Panc1 (cell line): Measurements from ENCODE around the gene SNRPD2. TPM values are rescaled to one million over a fixed set of nuclear protein-coding genes. Genes with fewer than 3 reads are reported as not detected.

Source experiments
- ATAC-seq: fragments of 200-7000 bp; cut with Tn5 transposase; 2 replicates; pipeline ENCODE4 v1.9.1; 2020; ENCODE audit warnings: mild to moderate bottlenecking, moderate library complexity
- BruUV-seq: library from RNA; stranded (reverse); fragments of 400-500 nt; replicated peaks from 2 replicates; lab custom pipeline; 2021; lab: Mats Ljungman, UMichigan
- CTCF ChIA-PET: fragments of 300-600 bp; sonication (Branson Sonifier 250); formaldehyde crosslinking; loops from one replicate; lab custom pipeline; 2022; ENCODE audit warnings: antibody characterized with exemption; lab: Charles Lee
- POLR2A ChIA-PET: fragments of 300-600 bp; sonication (Branson Sonifier 250); formaldehyde crosslinking; loops from one replicate; lab custom pipeline; 2022; ENCODE audit warnings: antibody characterized with exemption; lab: Charles Lee
- DNase-seq: peaks from one replicate; pipeline ENCODE4 v3.0.0-alpha.2; 2010; ENCODE audit warnings: low read depth, low spot score
- H3K27ac ChIP-seq: 2 replicates; pipeline ENCODE4 v1.5.1; 2011; ENCODE audit warnings: mild to moderate bottlenecking, low read length, inconsistent platforms
- H3K27me3 ChIP-seq: fragments of 200-500 bp; sonication (Bioruptor generic); 2 replicates; pipeline ENCODE4 v1.6.0; 2014; ENCODE audit warnings: low read length, inconsistent platforms; ENCODE audit not compliant: control insufficient read depth, insufficient read depth
- H3K36me3 ChIP-seq: fragments of 200-500 bp; sonication (Bioruptor generic); 2 replicates; pipeline ENCODE4 v1.5.1; 2014; ENCODE audit warnings: inconsistent platforms, mild to moderate bottlenecking, low read length, moderate library complexity; ENCODE audit not compliant: control insufficient read depth, insufficient read depth
- H3K4me1 ChIP-seq: 2 replicates; pipeline ENCODE4 v1.5.1; 2011; ENCODE audit warnings: inconsistent platforms, mild to moderate bottlenecking, low read length, moderate library complexity; ENCODE audit not compliant: control insufficient read depth, insufficient read depth
- H3K4me3 ChIP-seq, 2 experiments: 2 replicates each; pipeline ENCODE4 v1.5.1; 2011 to 2012; ENCODE audit warnings: low read depth in 2 of 2, low read length in 2 of 2, mild to moderate bottlenecking in 2 of 2, inconsistent platforms in 1 of 2, moderate library complexity in 1 of 2
- H3K9me3 ChIP-seq: fragments of 200-500 bp; sonication (Bioruptor generic); 2 replicates; pipeline ENCODE4 v1.5.1; 2014; ENCODE audit warnings: low read depth, mild to moderate bottlenecking, inconsistent platforms, low read length, moderate library complexity; ENCODE audit not compliant: control insufficient read depth, insufficient read depth
- POLR2AphosphoS5 ChIP-seq: IDR thresholded peaks from 2 replicates; pipeline ENCODE4 v1.6.1; 2012; ENCODE audit warnings: mild to moderate bottlenecking, low read depth, low read length, moderate library complexity
- SIN3A ChIP-seq: IDR thresholded peaks from 2 replicates; pipeline ENCODE4 v1.6.1; 2012; ENCODE audit warnings: low read depth, mild to moderate bottlenecking, low read length, moderate library complexity, borderline replicate concordance; ENCODE audit not compliant: insufficient read depth
- TCF7L2 ChIP-seq: IDR thresholded peaks from 2 replicates; pipeline ENCODE4 v1.6.1; 2011; ENCODE audit warnings: mild to moderate bottlenecking, low read depth, low read length, inconsistent platforms
- in situ Hi-C: cut with HindIII; loops from 2 replicates; pipeline ENCODE4 v1.10.0; 2016; ENCODE audit warnings: low sequenced_read_pairs, low pct_unique_long_range_greater_than_20kb
- intact Hi-C: fragments of 100-400 bp; cut with micrococcal nuclease; formaldehyde crosslinking; loops from one replicate; pipeline ENCODE4 v1.10.0; 2022; ENCODE audit not compliant: unreplicated experiment
- total RNA-seq: library from RNA; stranded (reverse); gene quantifications from one replicate; pipeline ENCODE4 v1.2.1, GENCODE V29; 2021; ENCODE audit not compliant: unreplicated experiment
- TF ChIP-seq, protein P1 (sequence below), 2 experiments: IDR thresholded peaks; 2 replicates each; pipeline ENCODE4 v1.6.1; 2011 to 2012; ENCODE audit warnings: low read depth in 2 of 2, control low read depth in 1 of 2, low read length in 1 of 2, mild to moderate bottlenecking in 1 of 2, moderate library complexity in 1 of 2; ENCODE audit not compliant: insufficient read depth in 1 of 2
- TF ChIP-seq, protein P2 (sequence below): fragments of 450-650 bp; IDR thresholded peaks from 2 replicates; pipeline ENCODE4 v1.5.1; 2017; ENCODE audit warnings: mild to moderate bottlenecking

SNRPD2 gene
- total RNA-seq, 1 experiment from 2014 or later = 496 TPM

DNA sequence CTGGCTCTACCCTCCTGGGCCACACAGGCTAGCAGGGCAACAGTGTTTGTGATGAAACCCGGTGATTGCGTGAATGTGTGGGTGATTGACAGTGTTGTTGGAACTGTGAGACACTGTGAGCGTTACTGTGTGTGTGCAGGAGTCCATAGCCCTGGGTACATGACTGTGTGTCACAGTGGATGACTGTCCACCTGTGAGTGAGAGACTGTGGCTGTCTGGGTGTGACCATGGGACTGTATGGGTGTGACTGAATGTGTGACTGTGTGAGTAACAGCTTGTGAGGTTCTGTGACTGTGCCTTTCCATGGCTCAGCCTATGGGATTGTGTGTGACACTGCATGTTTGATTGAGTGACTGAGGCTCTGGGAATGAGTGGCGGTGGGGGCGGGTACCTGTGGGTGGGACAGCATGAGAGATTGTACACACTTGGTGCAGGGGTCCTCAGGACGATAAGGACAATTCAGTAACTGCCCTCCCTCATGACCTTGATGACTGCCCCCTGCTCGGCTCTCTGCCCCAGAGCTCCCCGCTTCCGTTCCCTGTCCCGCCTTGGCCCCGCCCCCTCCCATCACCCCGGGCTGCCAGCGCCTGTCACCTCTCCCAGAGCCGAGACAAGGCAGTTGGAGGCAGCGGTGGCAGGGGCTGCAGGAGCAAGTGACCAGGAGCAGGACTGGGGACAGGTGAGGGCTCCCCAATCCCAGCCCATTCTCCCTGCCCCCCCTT lies 24.0 kb downstream of the SNRPD2 start, which contains the start of gene GIPR:
Gene GIPR, plus strand, starts transcription at position 602 of the 722 bp plus-strand sequence. CDS start 1,300 bp downstream, outside the sequence.
- in situ Hi-C loops = no loop called here
- POLR2A ChIA-PET = interaction anchor here (0.5 kb wide), 1 partner anchor 13 kb away, joined by 6 read pairs; no protein-coding TSS in a partner anchor
- Histone ChIP-seq H3K4me1 (no peaks in the 10 kb centered on the region), H3K36me3 (no peaks in the 10 kb centered on the region; the same call in 1 of the 2 replicates), H3K27me3 (no peaks in the 10 kb centered on the region), H3K27ac (peak within 1 kb of the TSS; percentile 42), H3K4me3 (peak within 1 kb of the TSS; percentile 41 to 74), H3K9me3 (no peaks in the 10 kb centered on the region)
- peak; percentile 69 for ATAC-seq
- BruUV-seq = no TSS peak
- DNase-seq = no peak
- intact Hi-C loops = no loop called here
- TF ChIP-seq, protein P1, sequence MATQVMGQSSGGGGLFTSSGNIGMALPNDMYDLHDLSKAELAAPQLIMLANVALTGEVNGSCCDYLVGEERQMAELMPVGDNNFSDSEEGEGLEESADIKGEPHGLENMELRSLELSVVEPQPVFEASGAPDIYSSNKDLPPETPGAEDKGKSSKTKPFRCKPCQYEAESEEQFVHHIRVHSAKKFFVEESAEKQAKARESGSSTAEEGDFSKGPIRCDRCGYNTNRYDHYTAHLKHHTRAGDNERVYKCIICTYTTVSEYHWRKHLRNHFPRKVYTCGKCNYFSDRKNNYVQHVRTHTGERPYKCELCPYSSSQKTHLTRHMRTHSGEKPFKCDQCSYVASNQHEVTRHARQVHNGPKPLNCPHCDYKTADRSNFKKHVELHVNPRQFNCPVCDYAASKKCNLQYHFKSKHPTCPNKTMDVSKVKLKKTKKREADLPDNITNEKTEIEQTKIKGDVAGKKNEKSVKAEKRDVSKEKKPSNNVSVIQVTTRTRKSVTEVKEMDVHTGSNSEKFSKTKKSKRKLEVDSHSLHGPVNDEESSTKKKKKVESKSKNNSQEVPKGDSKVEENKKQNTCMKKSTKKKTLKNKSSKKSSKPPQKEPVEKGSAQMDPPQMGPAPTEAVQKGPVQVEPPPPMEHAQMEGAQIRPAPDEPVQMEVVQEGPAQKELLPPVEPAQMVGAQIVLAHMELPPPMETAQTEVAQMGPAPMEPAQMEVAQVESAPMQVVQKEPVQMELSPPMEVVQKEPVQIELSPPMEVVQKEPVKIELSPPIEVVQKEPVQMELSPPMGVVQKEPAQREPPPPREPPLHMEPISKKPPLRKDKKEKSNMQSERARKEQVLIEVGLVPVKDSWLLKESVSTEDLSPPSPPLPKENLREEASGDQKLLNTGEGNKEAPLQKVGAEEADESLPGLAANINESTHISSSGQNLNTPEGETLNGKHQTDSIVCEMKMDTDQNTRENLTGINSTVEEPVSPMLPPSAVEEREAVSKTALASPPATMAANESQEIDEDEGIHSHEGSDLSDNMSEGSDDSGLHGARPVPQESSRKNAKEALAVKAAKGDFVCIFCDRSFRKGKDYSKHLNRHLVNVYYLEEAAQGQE (IDR thresholded peaks at IDR 0.05; ENCODE audit: insufficient read depth in 1 of 2, low read depth in 2 of 2, low read length in 1 of 2) = no peak
- TF ChIP-seq TCF7L2 (no peak), SIN3A (no peak), POLR2AphosphoS5 (no peak)
- TF ChIP-seq, protein P2, sequence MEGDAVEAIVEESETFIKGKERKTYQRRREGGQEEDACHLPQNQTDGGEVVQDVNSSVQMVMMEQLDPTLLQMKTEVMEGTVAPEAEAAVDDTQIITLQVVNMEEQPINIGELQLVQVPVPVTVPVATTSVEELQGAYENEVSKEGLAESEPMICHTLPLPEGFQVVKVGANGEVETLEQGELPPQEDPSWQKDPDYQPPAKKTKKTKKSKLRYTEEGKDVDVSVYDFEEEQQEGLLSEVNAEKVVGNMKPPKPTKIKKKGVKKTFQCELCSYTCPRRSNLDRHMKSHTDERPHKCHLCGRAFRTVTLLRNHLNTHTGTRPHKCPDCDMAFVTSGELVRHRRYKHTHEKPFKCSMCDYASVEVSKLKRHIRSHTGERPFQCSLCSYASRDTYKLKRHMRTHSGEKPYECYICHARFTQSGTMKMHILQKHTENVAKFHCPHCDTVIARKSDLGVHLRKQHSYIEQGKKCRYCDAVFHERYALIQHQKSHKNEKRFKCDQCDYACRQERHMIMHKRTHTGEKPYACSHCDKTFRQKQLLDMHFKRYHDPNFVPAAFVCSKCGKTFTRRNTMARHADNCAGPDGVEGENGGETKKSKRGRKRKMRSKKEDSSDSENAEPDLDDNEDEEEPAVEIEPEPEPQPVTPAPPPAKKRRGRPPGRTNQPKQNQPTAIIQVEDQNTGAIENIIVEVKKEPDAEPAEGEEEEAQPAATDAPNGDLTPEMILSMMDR = no peak
- CTCF ChIA-PET = no interaction called here

- ChIA-PET CTCF (no interaction called here), POLR2A (no interaction called here)
- intact Hi-C loops = no loop called here
- in situ Hi-C loops = no loop called here
- H3K4me3 ChIP-seq = no peak overlapping the region
- BruUV-seq = no TSS peak
- no peaks in the 10 kb centered on the region for H3K36me3 ChIP-seq
- TF ChIP-seq, protein P2 = no peak
- no peak for TF ChIP-seq POLR2AphosphoS5
- no peak for TF ChIP-seq TCF7L2
- no peak for TF ChIP-seq SIN3A
- TF ChIP-seq, protein P1 (IDR thresholded peaks at IDR 0.05; ENCODE audit: insufficient read depth in 1 of 2, low read depth in 2 of 2, low read length in 1 of 2) = no peak
- DNase-seq (no peak), ATAC-seq (no peak)
- H3K9me3 ChIP-seq = no peaks in the 10 kb centered on the region
- no peaks in the 10 kb centered on the region for H3K4me1 ChIP-seq
- no peaks in the 10 kb centered on the region for H3K27me3 ChIP-seq
- no peak overlapping the region for H3K27ac ChIP-seq
These were observed 27.2 kb downstream of the SNRPD2 start for GRCh38 chr19:45664575-45664974.
